Inflammatory macrophage treated with lipopolysaccharide for 1 hour (primary cell): ENCODE results near the gene HTT.
A peak's percentile ranks its signal among the peaks of the same experiment; 100 is the strongest.
"Not testable (repeated sequence)": the region's sequence is repeated elsewhere in the genome, so short reads cannot be mapped to it uniquely, and the experiment has no call there.

Source experiments
- DNase-seq, 2 donors: peaks; one replicate each; pipeline ENCODE4 v3.0.0-alpha.2; 2020 to 2022

The HTT gene

GRCh38 chr4:3046623-3047022, 27.9 kb upstream of the HTT start:
- no peak for DNase-seq

DNA sequence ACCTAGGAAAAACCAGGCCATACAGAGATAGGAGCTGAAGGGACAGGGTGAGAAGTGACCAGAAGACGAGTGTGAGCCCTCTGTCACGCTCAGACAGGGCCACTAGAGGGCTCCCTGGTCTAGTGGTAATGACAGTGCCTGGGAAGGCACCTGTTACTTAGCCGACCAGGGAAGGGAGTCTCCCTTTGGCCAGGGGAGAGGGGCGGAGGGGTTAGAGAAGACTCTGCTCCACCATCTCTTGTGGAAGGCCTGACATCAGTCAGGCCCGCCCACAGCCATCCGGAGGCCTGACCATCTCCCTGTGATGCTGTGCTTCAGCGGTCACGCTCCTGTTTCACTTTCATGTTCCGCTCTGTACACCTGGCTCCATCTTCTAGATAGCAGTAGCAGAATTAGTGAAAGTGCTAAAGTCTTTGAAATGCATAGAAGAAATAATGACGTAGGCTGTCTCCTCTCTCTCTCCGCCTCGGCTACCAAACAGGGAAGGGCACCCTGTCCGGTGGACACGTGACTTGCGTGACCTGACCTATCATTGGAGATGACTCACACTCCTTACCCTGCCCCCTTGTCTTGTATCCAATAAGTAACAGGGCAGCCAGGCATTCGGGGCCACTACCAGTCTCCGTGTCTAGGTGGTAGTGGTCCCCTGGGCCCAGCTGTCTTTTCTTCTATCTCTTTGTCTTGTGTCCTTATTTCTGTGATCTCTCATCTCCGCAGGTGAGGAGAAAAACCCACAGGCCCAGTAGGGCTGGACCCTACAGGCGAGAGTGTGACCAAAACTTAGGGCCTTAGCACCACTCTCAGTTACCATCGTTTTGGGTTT, 26.8 kb upstream of the HTT start:
- peak; percentile 52 to 72 for DNase-seq

GRCh38 chr4:3051141-3051897, 23.2 kb upstream of the HTT start:
- not testable (repeated sequence) for DNase-seq

- DNase-seq = no peak
These were observed 20.2 kb upstream of the HTT start for GRCh38 chr4:3054169-3054759.

DNA sequence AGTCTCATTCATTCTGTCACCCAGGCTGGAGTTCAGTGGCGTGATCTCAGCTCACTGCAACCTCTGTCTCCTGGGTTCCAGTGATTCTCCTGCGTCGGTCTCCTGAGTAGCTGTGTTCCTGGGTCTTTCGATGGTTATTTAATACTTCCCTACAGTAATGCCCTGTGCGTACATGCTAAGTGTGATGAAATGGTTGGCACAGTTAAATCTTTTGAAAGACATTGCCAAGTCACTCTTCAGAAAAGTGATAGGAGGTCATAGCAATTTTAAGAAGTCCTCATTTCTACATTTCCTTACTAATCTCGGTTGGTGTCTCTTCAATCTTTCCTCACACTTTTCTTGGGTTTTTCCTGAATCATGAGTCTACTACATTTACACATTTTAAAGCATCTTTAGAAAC, 14.5 kb upstream of the HTT start:
- DNase-seq = peak; percentile 67 to 77

DNA sequence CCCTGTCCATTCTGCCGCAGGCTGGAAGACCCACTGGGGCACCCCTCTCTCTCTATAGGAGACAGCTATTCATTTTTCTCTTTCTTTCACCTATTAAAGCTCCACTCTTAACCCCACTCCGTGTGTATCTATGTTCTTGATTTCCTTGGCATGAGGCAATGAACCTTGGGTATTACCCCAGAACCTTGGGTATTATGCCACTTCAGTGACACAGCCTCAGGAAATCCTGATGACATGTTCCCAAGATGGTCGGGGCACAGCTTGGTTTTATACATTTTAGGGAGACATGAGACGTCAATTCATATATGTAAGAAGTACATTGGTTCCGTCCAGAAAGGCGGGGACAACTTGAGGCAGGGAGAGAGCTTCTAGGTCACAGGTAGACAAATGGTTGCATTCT, 13.5 kb upstream of the HTT start:
- DNase-seq = peak; percentile 66 to 80

- DNase-seq = peak; percentile 47 to 56
These were observed 12.0 kb upstream of the HTT start for GRCh38 chr4:3062471-3062870.

GRCh38 chr4:3065551-3065950, 8.9 kb upstream of the HTT start:
- no peak for DNase-seq

DNA sequence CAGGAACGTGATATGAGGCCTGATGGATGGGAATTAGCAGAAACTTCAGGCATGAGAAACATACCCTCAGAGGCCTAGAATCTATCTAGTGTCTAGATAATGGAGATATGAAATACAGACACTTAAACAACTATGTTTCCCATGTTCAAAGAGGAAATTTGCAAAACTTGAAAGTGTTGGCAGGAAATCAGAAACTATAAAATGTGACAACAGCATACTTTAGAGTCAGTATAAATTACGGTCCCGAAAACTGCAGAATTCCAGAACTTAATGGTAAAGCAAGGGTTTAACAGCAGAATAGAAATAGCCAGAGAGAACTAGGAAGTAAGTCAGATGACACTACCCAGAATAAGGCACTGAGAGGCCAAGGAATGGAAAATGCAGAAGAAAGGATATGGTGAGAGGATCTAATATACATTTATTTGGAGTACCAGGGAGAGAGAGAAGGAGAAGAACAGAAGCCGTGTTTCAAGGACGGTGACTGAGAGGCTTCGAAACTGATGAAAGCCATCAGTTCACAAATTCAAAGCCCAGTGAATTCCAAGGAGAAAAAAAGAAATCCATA, 7.6 kb upstream of the HTT start:
- DNase-seq = peak in 1 of 2 donors; percentile 14

- DNase-seq = no peak
These were observed 6.9 kb upstream of the HTT start for GRCh38 chr4:3067473-3068001.

DNA sequence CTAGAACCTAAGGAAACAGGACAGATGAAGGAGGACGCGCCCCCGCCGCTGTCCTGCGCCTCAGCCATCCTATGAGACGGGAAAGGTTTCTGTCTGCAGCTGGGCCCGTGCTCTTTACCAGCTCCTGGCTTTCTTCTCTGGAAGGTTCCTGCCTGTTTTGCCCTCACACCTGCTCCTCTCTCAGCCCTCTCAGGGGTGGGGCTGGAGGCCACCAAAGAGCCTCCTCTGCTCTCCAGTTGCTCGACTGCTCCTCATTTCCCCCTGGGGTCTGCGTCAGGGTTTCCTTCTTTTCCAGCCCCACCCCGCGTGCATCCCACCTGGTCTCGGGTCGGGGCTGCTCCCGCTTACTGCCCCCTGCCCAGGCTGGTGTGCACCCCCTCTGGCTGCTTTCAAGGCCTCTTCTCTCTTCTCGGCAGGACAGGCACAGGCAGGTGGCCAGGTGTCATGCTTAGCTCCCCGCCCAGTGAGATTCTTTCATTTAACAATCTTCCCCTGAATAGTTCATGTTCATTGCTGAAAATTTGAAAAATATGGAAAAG, 4.8 kb upstream of the HTT start:
- DNase-seq = no peak

GRCh38 chr4:3070709-3071500, 3.6 kb upstream of the HTT start:
- no peak for DNase-seq

DNA sequence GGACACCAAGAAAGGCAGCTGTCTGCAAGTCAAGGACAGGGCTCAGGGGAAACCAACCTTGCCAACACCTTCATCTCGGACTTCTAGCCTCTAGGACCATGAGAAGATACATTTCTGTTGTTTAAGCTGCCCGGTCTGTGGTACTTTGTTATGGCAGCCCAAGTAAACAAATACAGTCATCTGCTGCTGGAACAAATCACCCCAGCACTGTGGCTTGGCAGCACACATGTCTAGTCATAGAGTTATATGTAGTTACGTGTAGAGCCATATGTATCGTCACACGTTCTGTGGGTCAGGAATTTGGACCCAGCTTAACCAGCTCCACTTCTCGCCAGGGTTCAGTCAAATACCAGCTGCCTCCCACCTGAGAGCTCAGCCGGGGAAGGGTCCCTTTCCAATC, 2.7 kb upstream of the HTT start:
- no peak for DNase-seq

GRCh38 chr4:3073158-3074077, 1.1 kb upstream of the HTT start:
- DNase-seq = no peak

GRCh38 chr4:3074846-3075651, 568 bp downstream of the HTT start:
- peak; percentile 94 for DNase-seq

- no peak for DNase-seq
These were observed 1.1 kb downstream of the HTT start for GRCh38 chr4:3075652-3075981.

GRCh38 chr4:3077796-3078195, 3.3 kb downstream of the HTT start:
- no peak for DNase-seq

DNA sequence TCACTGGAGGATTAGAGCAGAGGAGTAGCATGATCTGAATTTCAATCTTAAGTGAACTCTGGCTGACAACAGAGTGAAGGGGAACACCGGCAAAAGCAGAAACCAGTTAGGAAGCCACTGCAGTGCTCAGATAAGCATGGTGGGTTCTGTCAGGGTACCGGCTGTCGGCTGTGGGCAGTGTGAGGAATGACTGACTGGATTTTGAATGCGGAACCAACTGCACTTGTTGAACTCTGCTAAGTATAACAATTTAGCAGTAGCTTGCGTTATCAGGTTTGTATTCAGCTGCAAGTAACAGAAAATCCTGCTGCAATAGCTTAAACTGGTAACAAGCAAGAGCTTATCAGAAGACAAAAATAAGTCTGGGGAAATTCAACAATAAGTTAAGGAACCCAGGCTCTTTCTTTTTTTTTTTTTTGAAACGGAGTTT, 5.2 kb downstream of the HTT start:
- DNase-seq = peak; percentile 52 to 70

DNA sequence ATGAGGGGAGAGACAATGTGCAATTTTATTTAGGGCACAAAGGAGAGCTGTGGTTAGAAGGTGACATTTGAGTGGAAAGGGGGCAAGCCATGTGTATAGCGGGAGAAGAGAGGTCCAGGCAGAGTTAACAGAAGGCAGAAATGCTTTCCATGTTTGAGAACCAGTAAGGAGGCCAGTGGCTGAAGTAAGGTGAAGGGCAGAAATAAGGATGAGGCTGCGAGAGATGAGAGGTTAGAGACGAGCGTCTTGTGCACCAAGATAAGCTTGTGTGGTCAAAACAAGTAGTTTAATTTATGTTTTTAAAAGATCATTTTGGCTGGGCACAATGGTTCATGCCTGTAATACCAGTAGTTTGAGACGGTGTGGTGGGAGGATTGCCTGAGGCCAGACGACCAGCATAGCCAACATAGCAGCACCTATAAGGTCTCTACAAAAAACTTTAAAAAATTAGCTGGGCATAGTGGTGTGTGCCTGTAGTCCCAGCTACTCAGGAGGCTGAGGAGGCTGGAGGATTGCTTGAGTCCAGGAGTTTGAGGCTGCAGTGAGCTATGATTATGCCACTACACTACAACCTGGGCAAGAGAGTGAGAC, 8.5 kb downstream of the HTT start:
- no peak for DNase-seq

- no peak for DNase-seq
These were observed 9.3 kb downstream of the HTT start for GRCh38 chr4:3083732-3084131.
